ENCODE data around the gene NT5C1B. TPM values are rescaled to one million over a fixed set of nuclear protein-coding genes. Genes with fewer than 3 reads are reported as not detected.

NT5C1B gene
- total and polyA plus RNA-seq, 10 of the 15 experiments (the other 5 are each of a cell fraction or from before 2014, with no cell fraction given) = 0.40 to 0.44 TPM; not detected in 8

GRCh38 chr2:18519914-18520450 is 69.4 kb downstream of the NT5C1B start:
- BruUV-seq (replicated peaks) = no TSS peak
- Histone ChIP-seq H3K9ac (ENCODE audit: control insufficient read depth, insufficient read depth, low read length) (no peak overlapping the region), H2AFZ (ENCODE audit: control insufficient read depth, low read depth, low read length) (no peak overlapping the region), H3K4me2 (ENCODE audit: control insufficient read depth, insufficient read depth) (no peak overlapping the region), H3K9me3 (replicated peaks; ENCODE audit: control insufficient read depth, insufficient read depth, low read length) (no peaks in the 10 kb centered on the region), H3K36me3 (ENCODE audit: control insufficient read depth in 2 of 2, insufficient read depth in 2 of 2, low read length in 1 of 2) (no peaks in the 10 kb centered on the region), H4K20me1 (ENCODE audit: control insufficient read depth, insufficient read depth) (no peaks in the 10 kb centered on the region; the same call in 1 of the 2 replicates), H3K4me3 (no peak overlapping the region), H3K27ac (ENCODE audit: control insufficient read depth, insufficient read depth) (no peak overlapping the region), H3K79me2 (ENCODE audit: control insufficient read depth, insufficient read depth, low read length) (no peaks in the 10 kb centered on the region), H3K4me1 (ENCODE audit: control insufficient read depth, insufficient read depth, low read length) (no peaks in the 10 kb centered on the region), H3K27me3 (replicated peaks in 1 of 2; ENCODE audit: control insufficient read depth in 2 of 2, insufficient read depth in 2 of 2, low read length in 1 of 2) (peaks cover 0 to 2% of the 10 kb centered on the region in 2 experiments; a peak in 2 of 4 replicates)
- ChIA-PET POLR2A (no interaction called here), CTCF (interaction anchor here (0.7 to 3.6 kb wide), 17 partner anchors 8 to 1344 kb away, joined by 3 to 22 read pairs (median 3); no protein-coding TSS in a partner anchor), SMC1A (ENCODE audit: uncharacterized antibody, unreplicated experiment) (interaction anchor here (0.6 to 1.9 kb wide), 5 partner anchors 11 to 231 kb away, joined by 3 to 6 read pairs (median 3); no protein-coding TSS in a partner anchor), RAD21 (ENCODE audit: unreplicated experiment) (interaction anchor here (0.9 to 1.2 kb wide), 5 partner anchors 12 to 793 kb away, joined by 3 read pairs; no protein-coding TSS in a partner anchor)
- no peak for FAIRE-seq
- in situ Hi-C loops (cut with MboI) (loop anchor here (5.0 to 10.0 kb wide), 2 partner anchors 845 to 1342 kb away; no protein-coding TSS in a partner anchor), intact Hi-C loops (cut with micrococcal nuclease; ENCODE audit: unreplicated experiment) (loop anchor here (1.0 to 5.0 kb wide), 3 partner anchors 231 to 1343 kb away; no protein-coding TSS in a partner anchor)
- no peak for TF ChIP-seq ZSCAN29 (IDR thresholded peaks at IDR 0.05)
- no peak for TF ChIP-seq EP300 (IDR thresholded peaks at IDR 0.05; ENCODE audit: borderline replicate concordance in 1 of 2, control insufficient read depth in 1 of 2, low read depth in 2 of 2, low read length in 2 of 2)
- no peak for TF ChIP-seq YY1 (IDR thresholded peaks at IDR 0.05; ENCODE audit: low read depth, low read length)
- no peak for TF ChIP-seq TAF1 (IDR thresholded peaks at IDR 0.05; ENCODE audit: borderline replicate concordance, low read depth, low read length)
- TF ChIP-seq CREB1 (IDR thresholded peaks at IDR 0.05; ENCODE audit: low read depth) = no peak
- no peak for TF ChIP-seq RB1 (IDR thresholded peaks at IDR 0.05; ENCODE audit: borderline replicate concordance)
- no peak for TF ChIP-seq HDGF (IDR thresholded peaks at IDR 0.05)
- no peak for TF ChIP-seq TCF12 (IDR thresholded peaks at IDR 0.05; ENCODE audit: low read depth, low read length)
- TF ChIP-seq ELK1 (IDR thresholded peaks at IDR 0.05; ENCODE audit: low read depth, low read length) = no peak
- no peak for TF ChIP-seq IRF3 (IDR thresholded peaks at IDR 0.05)
- TF ChIP-seq ZNF274 (IDR thresholded peaks at IDR 0.05; ENCODE audit: insufficient read depth, insufficient read length) = no peak
- no peak for TF ChIP-seq NFYA (IDR thresholded peaks at IDR 0.05; ENCODE audit: borderline replicate concordance, low read depth, low read length)
- no peak for TF ChIP-seq ZBTB33 (IDR thresholded peaks at IDR 0.05)
- no peak for TF ChIP-seq STAT1 (conservative IDR thresholded peaks at IDR 0.05)
- TF ChIP-seq SMC3 (IDR thresholded peaks at IDR 0.05; ENCODE audit: borderline replicate concordance, low read length) = no peak
- no peak for TF ChIP-seq SMAD1 (IDR thresholded peaks at IDR 0.05; ENCODE audit: low read depth, partially characterized antibody)
- 8% methylated on average over 7 of the region's 7 CpGs for WGBS (ENCODE audit: insufficient coverage, insufficient replicate concordance, low lambda C conversion rate, missing lambda C conversion rate)
- ATAC-seq = no peak
- DNase-seq (ENCODE audit: low read depth, low spot score) = no peak

Data from GM12878 (cell line).